Liver (tissue), 9 donors: ENCODE measurements around the gene MARCHF2. TPM values are rescaled to one million over a fixed set of nuclear protein-coding genes. Genes with fewer than 3 reads are reported as not detected.
"Not testable (repeated sequence)": the region's sequence is repeated elsewhere in the genome, so short reads cannot be mapped to it uniquely, and the experiment has no call there.

Experiments used
- DNase-seq: peaks from one replicate; pipeline ENCODE4 v3.0.0-alpha.2; 2017; ENCODE audit warnings: low spot score
- H3K27ac ChIP-seq, 2 donors: one replicate each; pipeline ENCODE4 v1.7.0; 2013; ENCODE audit warnings: inconsistent platforms in 2 of 2, low read length in 2 of 2, control low read depth in 1 of 2, low read depth in 1 of 2, mild to moderate bottlenecking in 1 of 2
- H3K27me3 ChIP-seq, 4 donors: one replicate each; pipeline versions ENCODE4 v1.6.1 to v1.7.0; 2013; ENCODE audit warnings: low read length in 3 of 4, inconsistent platforms in 1 of 4, mild to moderate bottlenecking in 1 of 4, moderate library complexity in 1 of 4; ENCODE audit not compliant: control insufficient read depth in 4 of 4, insufficient read depth in 4 of 4
- H3K36me3 ChIP-seq, 4 donors: one replicate each; pipeline versions ENCODE4 v1.6.1 to v1.7.0; 2013; ENCODE audit warnings: low read length in 3 of 4, mild to moderate bottlenecking in 3 of 4, low read depth in 1 of 4, moderate library complexity in 1 of 4; ENCODE audit not compliant: control insufficient read depth in 4 of 4, insufficient read depth in 3 of 4
- H3K4me1 ChIP-seq, 4 donors: one replicate each; pipeline versions ENCODE4 v1.6.1 to v1.7.0; 2013; ENCODE audit warnings: low read length in 3 of 4, mild to moderate bottlenecking in 3 of 4, moderate library complexity in 1 of 4; ENCODE audit not compliant: control insufficient read depth in 4 of 4, insufficient read depth in 4 of 4
- H3K4me3 ChIP-seq, 3 donors: one replicate each; pipeline versions ENCODE4 v1.6.1 to v1.7.0; 2013; ENCODE audit warnings: low read length in 3 of 3, control low read depth in 1 of 3, low read depth in 1 of 3, mild to moderate bottlenecking in 1 of 3
- H3K9ac ChIP-seq, 2 donors: one replicate each; pipeline ENCODE4 v1.7.0; 2013; ENCODE audit warnings: low read length in 2 of 2, mild to moderate bottlenecking in 2 of 2, moderate library complexity in 2 of 2, control low read depth in 1 of 2, low read depth in 1 of 2
- H3K9me3 ChIP-seq, 4 donors: one replicate each; pipeline versions ENCODE4 v1.6.1 to v1.7.0; 2013; ENCODE audit warnings: low read length in 3 of 4; ENCODE audit not compliant: control insufficient read depth in 4 of 4
- EGR1 ChIP-seq, 2 donors: IDR thresholded peaks; 2 replicates each; pipeline ENCODE4 v1.6.1; 2016 to 2018; ENCODE audit warnings: antibody characterized with exemption in 2 of 2, low read depth in 2 of 2
- FOXA1 ChIP-seq: IDR thresholded peaks from 2 replicates; pipeline ENCODE4 v1.6.1; 2016; ENCODE audit warnings: antibody characterized with exemption
- FOXA2 ChIP-seq: IDR thresholded peaks from 2 replicates; pipeline ENCODE4 v1.6.1; 2016; ENCODE audit warnings: antibody characterized with exemption
- GABPA ChIP-seq, 2 donors: IDR thresholded peaks in 1 of 2; conservative IDR thresholded peaks in 1 of 2; 2 replicates each; pipeline ENCODE4 v1.6.1; 2016; ENCODE audit warnings: antibody characterized with exemption in 2 of 2, mild to moderate bottlenecking in 1 of 2, moderate library complexity in 1 of 2
- HNF4G ChIP-seq: IDR thresholded peaks from 2 replicates; pipeline ENCODE4 v1.6.1; 2016; ENCODE audit warnings: antibody characterized with exemption
- JUND ChIP-seq, 2 donors: IDR thresholded peaks; 2 replicates each; pipeline ENCODE4 v1.6.1; 2016; ENCODE audit warnings: antibody characterized with exemption in 2 of 2
- NR2F2 ChIP-seq: IDR thresholded peaks from 2 replicates; pipeline ENCODE4 v1.6.1; 2016; ENCODE audit warnings: antibody characterized with exemption
- RXRA ChIP-seq, 2 donors: IDR thresholded peaks; 2 replicates each; pipeline ENCODE4 v1.6.1; 2017 to 2018; ENCODE audit warnings: antibody characterized with exemption in 2 of 2, mild to moderate bottlenecking in 1 of 2
- SP1 ChIP-seq: IDR thresholded peaks from 2 replicates; pipeline ENCODE4 v1.6.1; 2018; ENCODE audit warnings: antibody characterized with exemption, mild to moderate bottlenecking
- YY1 ChIP-seq: IDR thresholded peaks from 2 replicates; pipeline ENCODE4 v1.6.1; 2016; ENCODE audit warnings: antibody characterized with exemption, mild to moderate bottlenecking
- WGBS: extraction: QIAGEN DNeasy Blood & Tissue Kit; methylation state at CpG from one replicate; pipeline ENCODE4 v1.1.7; 2013; 5-methylcytosine and 5-hydroxymethylcytosine counted together
- polyA plus RNA-seq, 2 donors: library from polyadenylated mRNA; stranded (reverse) in 1 of 2; unstranded in 1 of 2; fragments of 200-250 nt in 1 of 2; fragments of >200 nt in 1 of 2; fragmentation: Nextera tagmentation in 1 of 2; extraction: Ambion mirVana in 1 of 2; gene quantifications; one replicate each; pipeline versions ENCODE4 v1.2.1 to v1.2.3, GENCODE V29; 2013 to 2015
- total RNA-seq, 2 donors: library from RNA; depleted of rRNA; stranded (reverse); fragments of >200 nt; gene quantifications; one replicate each; pipeline ENCODE4 v1.2.3, GENCODE V29; 2014
- TF ChIP-seq, protein P1 (sequence below): IDR thresholded peaks from 2 replicates; pipeline ENCODE4 v1.6.1; 2016; ENCODE audit warnings: antibody characterized with exemption
- TF ChIP-seq, protein P2 (sequence below): fragments of 150-350 bp; IDR thresholded peaks from 2 replicates; pipeline ENCODE4 v1.5.1; 2017; ENCODE audit warnings: improper control_type of control experiment, low read depth, low read length; ENCODE audit not compliant: missing input control
- TF ChIP-seq, protein P3 (sequence below): IDR thresholded peaks from 2 replicates; pipeline ENCODE4 v1.6.1; 2016; ENCODE audit warnings: antibody characterized with exemption
- TF ChIP-seq, protein P4 (sequence below): IDR thresholded peaks from 2 replicates; pipeline ENCODE4 v1.6.1; 2016; ENCODE audit warnings: antibody characterized with exemption
- TF ChIP-seq, protein P5 (sequence below): IDR thresholded peaks from 2 replicates; pipeline ENCODE4 v1.6.1; 2016; ENCODE audit warnings: antibody characterized with exemption, mild to moderate bottlenecking
- donor health status: healthy.
- donor health status: healthy.
- donor health status: healthy.
- donor health status: healthy.
- donor health status: healthy.

The MARCHF2 gene
- total and polyA plus RNA-seq, 4 donors, result 21.6 to 89.5 (median 58.8) TPM

DNA sequence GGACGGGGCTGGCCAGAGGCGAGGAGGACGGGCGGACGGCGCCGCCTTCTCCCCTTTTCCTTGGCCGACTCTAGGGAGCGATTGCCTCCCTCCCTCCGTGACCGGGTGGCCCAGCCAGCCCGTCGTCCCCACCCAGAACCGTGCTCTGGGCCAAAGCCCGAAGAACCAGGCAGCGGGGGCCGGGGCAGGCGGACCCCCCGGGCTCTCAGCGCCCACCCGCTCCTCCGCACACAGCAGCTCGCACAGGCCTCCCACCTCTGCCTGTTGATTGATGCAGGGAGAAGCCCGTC is 9.3 kb upstream of the MARCHF2 start:
- WGBS, result 93% methylated on average over 24 of the region's 24 CpGs
- H3K36me3 ChIP-seq, result peaks cover 12 to 37% (median 19%) of the 10 kb centered on the region in 4 donors

DNA sequence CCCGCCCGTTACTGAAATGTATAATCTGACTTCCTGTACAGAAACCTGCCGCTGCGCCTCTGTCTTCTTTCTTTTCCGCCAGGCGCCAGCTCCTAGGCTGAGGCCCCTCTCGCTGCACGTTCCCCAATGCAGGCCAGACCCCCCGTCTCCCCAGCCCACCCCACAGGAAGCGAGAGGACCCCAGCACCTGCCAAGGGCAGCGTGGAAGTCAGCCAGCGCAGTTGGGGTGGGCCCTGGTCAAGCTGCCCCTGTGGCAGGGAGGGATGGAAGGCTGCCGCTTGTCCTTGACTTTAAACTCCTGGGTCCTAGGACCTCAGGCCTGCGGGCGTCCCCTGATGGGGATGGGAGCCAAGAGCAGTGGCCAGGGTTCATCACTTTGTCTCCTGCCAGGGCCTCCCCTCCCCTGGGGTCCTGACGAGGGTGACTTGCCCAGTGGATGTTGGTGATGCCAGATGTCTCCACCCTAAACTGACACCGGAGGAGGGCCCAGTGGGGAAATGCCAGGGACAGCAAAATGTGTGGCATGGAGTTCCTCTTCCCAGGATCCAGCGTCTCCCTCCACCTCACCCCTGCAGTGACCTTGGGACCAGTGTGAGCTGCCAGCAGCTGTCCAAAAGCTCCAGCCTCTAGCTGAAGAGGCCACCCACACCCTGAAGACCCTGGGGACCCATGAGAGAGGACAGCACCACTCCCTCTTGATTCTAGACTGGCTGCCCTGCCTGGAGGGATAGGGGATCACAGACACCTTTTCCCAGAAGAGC is 8.5 kb upstream of the MARCHF2 start:
- Histone ChIP-seq H3K9me3 (no peaks in the 10 kb centered on the region), H3K36me3 (peaks cover 12 to 33% (median 17%) of the 10 kb centered on the region in 4 donors), H3K27me3 (no peaks in the 10 kb centered on the region), H3K27ac (no peak overlapping the region), H3K4me3 (no peak overlapping the region), H3K9ac (no peak overlapping the region), H3K4me1 (peaks cover 0 to 6% (median 2%) of the 10 kb centered on the region in 4 donors)
- WGBS, result 86% methylated on average over 18 of the region's 18 CpGs
- TF ChIP-seq, protein P1, sequence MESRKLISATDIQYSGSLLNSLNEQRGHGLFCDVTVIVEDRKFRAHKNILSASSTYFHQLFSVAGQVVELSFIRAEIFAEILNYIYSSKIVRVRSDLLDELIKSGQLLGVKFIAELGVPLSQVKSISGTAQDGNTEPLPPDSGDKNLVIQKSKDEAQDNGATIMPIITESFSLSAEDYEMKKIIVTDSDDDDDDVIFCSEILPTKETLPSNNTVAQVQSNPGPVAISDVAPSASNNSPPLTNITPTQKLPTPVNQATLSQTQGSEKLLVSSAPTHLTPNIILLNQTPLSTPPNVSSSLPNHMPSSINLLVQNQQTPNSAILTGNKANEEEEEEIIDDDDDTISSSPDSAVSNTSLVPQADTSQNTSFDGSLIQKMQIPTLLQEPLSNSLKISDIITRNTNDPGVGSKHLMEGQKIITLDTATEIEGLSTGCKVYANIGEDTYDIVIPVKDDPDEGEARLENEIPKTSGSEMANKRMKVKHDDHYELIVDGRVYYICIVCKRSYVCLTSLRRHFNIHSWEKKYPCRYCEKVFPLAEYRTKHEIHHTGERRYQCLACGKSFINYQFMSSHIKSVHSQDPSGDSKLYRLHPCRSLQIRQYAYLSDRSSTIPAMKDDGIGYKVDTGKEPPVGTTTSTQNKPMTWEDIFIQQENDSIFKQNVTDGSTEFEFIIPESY, result no peak
- TF ChIP-seq FOXA1 (no peak), FOXA2 (no peak), YY1 (no peak), GABPA (IDR thresholded peaks at IDR 0.05 in 1 of 2, conservative IDR thresholded peaks at IDR 0.05 in 1 of 2) (no peak), JUND (IDR thresholded peaks at IDR 0.05) (no peak), EGR1 (IDR thresholded peaks at IDR 0.05; ENCODE audit: low read depth in 2 of 2) (no peak), HNF4G (no peak)
- TF ChIP-seq, protein P2, sequence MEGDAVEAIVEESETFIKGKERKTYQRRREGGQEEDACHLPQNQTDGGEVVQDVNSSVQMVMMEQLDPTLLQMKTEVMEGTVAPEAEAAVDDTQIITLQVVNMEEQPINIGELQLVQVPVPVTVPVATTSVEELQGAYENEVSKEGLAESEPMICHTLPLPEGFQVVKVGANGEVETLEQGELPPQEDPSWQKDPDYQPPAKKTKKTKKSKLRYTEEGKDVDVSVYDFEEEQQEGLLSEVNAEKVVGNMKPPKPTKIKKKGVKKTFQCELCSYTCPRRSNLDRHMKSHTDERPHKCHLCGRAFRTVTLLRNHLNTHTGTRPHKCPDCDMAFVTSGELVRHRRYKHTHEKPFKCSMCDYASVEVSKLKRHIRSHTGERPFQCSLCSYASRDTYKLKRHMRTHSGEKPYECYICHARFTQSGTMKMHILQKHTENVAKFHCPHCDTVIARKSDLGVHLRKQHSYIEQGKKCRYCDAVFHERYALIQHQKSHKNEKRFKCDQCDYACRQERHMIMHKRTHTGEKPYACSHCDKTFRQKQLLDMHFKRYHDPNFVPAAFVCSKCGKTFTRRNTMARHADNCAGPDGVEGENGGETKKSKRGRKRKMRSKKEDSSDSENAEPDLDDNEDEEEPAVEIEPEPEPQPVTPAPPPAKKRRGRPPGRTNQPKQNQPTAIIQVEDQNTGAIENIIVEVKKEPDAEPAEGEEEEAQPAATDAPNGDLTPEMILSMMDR, result no peak
- TF ChIP-seq, protein P3, sequence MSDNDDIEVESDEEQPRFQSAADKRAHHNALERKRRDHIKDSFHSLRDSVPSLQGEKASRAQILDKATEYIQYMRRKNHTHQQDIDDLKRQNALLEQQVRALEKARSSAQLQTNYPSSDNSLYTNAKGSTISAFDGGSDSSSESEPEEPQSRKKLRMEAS, result no peak
- TF ChIP-seq, protein P4, sequence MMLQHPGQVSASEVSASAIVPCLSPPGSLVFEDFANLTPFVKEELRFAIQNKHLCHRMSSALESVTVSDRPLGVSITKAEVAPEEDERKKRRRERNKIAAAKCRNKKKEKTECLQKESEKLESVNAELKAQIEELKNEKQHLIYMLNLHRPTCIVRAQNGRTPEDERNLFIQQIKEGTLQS, result no peak
- TF ChIP-seq, protein P5, sequence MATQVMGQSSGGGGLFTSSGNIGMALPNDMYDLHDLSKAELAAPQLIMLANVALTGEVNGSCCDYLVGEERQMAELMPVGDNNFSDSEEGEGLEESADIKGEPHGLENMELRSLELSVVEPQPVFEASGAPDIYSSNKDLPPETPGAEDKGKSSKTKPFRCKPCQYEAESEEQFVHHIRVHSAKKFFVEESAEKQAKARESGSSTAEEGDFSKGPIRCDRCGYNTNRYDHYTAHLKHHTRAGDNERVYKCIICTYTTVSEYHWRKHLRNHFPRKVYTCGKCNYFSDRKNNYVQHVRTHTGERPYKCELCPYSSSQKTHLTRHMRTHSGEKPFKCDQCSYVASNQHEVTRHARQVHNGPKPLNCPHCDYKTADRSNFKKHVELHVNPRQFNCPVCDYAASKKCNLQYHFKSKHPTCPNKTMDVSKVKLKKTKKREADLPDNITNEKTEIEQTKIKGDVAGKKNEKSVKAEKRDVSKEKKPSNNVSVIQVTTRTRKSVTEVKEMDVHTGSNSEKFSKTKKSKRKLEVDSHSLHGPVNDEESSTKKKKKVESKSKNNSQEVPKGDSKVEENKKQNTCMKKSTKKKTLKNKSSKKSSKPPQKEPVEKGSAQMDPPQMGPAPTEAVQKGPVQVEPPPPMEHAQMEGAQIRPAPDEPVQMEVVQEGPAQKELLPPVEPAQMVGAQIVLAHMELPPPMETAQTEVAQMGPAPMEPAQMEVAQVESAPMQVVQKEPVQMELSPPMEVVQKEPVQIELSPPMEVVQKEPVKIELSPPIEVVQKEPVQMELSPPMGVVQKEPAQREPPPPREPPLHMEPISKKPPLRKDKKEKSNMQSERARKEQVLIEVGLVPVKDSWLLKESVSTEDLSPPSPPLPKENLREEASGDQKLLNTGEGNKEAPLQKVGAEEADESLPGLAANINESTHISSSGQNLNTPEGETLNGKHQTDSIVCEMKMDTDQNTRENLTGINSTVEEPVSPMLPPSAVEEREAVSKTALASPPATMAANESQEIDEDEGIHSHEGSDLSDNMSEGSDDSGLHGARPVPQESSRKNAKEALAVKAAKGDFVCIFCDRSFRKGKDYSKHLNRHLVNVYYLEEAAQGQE, result no peak
- DNase-seq, result no peak

More for the DNA sequence above, 9.3 kb upstream of the MARCHF2 start:
- Histone ChIP-seq H3K9me3 (no peaks in the 10 kb centered on the region), H3K4me3 (no peak overlapping the region), H3K27me3 (no peaks in the 10 kb centered on the region), H3K4me1 (peaks cover 0 to 6% (median 2%) of the 10 kb centered on the region in 4 donors), H3K9ac (no peak overlapping the region), H3K27ac (no peak overlapping the region)
- TF ChIP-seq NR2F2 (no peak), JUND (IDR thresholded peaks at IDR 0.05) (no peak), SP1 (no peak), YY1 (no peak), RXRA (IDR thresholded peaks at IDR 0.05) (no peak)
- no peak for DNase-seq

DNA sequence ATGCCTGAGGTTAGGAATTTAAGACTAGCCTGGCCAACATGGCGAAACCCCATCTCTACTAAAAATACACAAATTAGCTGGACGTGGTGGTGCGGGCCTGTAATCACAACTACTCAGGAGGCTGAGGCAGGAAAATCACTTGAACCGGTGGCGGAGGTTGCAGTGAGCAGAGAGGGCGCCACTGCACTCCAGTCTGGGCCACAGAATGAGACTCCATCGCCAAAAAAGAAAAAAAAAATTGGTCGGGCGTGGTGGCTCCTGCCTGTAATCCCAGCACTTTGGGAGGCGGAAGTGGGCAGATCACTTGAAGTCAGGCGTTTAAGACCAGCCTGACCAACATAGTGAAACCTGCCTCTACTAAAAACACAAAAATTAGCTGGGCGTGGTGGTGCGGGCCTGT is 2.4 kb upstream of the MARCHF2 start:
- H3K4me1 ChIP-seq, result peaks cover 0 to 16% (median 8%) of the 10 kb centered on the region in 4 donors
- H3K36me3 ChIP-seq, DNase-seq, H3K27me3 ChIP-seq, H3K4me3 ChIP-seq, H3K27ac ChIP-seq, H3K9ac ChIP-seq, H3K9me3 ChIP-seq: not testable (repeated sequence)
- 90% methylated on average over 13 of the region's 13 CpGs for WGBS
